T-helper 1 cell (primary cell): ENCODE measurements around the gene ADPRH.

Experiments used
- DNase-seq, 5 donors: peaks; one replicate each; pipeline ENCODE4 v3.0.0-alpha.2; 2012 to 2020

The ADPRH gene

GRCh38 chr3:119598410-119599098 lies 19.3 kb downstream of the ADPRH start:
- DNase-seq: no peak

- no peak for DNase-seq
Measured at GRCh38 chr3:119599558-119600174, 20.4 kb downstream of the ADPRH start.

- peak in 1 of 5 donors; percentile 59 for DNase-seq
Measured at GRCh38 chr3:119600732-119601131, 21.4 kb downstream of the ADPRH start.

- DNase-seq: no peak
Measured at GRCh38 chr3:119601154-119601553, 21.9 kb downstream of the ADPRH start.

- DNase-seq: no peak
Measured at GRCh38 chr3:119602676-119603075, 23.4 kb downstream of the ADPRH start.

GRCh38 chr3:119604878-119605277 lies 25.6 kb downstream of the ADPRH start:
- no peak for DNase-seq

GRCh38 chr3:119608405-119609000 lies 29.2 kb downstream of the ADPRH start:
- DNase-seq: no peak

- DNase-seq: no peak
Measured at GRCh38 chr3:119609301-119609700, 30.0 kb downstream of the ADPRH start.

- DNase-seq: no peak
Measured at GRCh38 chr3:119611664-119612063, 32.4 kb downstream of the ADPRH start.

- no peak for DNase-seq
Measured at GRCh38 chr3:119613201-119613600, 33.9 kb downstream of the ADPRH start.

- no peak for DNase-seq
Measured at GRCh38 chr3:119613872-119614271, 34.6 kb downstream of the ADPRH start.

- DNase-seq: no peak
Measured at GRCh38 chr3:119616056-119616455, 36.8 kb downstream of the ADPRH start.

GRCh38 chr3:119619094-119619493 lies 39.8 kb downstream of the ADPRH start:
- no peak for DNase-seq

GRCh38 chr3:119620899-119621298 lies 41.6 kb downstream of the ADPRH start:
- DNase-seq: no peak

- DNase-seq: no peak
Measured at GRCh38 chr3:119624002-119624720, 44.9 kb downstream of the ADPRH start.

- DNase-seq: no peak
Measured at GRCh38 chr3:119625451-119626153, 46.3 kb downstream of the ADPRH start.

GRCh38 chr3:119626196-119626595 lies 46.9 kb downstream of the ADPRH start:
- DNase-seq: no peak

GRCh38 chr3:119627461-119627860 lies 48.2 kb downstream of the ADPRH start:
- peak in 1 of 5 donors; percentile 19 for DNase-seq

- peak in 1 of 5 donors; percentile 35 for DNase-seq
Measured at GRCh38 chr3:119628390-119628789, 49.1 kb downstream of the ADPRH start.

- DNase-seq: no peak
Measured at GRCh38 chr3:119628816-119629445, 49.6 kb downstream of the ADPRH start.

GRCh38 chr3:119630128-119630879 lies 51.0 kb downstream of the ADPRH start:
- DNase-seq: peak in 1 of 5 donors; percentile 12
